HG02588 (cell line): ENCODE data around the gene MED9.
"Not testable (repeated sequence)": the region's sequence is repeated elsewhere in the genome, so short reads cannot be mapped to it uniquely, and the experiment has no call there.

Source experiments
- ATAC-seq: cut with Tn5 transposase; IDR thresholded peaks from one replicate; pipeline ENCODE4 v1.9.1; 2021; ENCODE audit warnings: mild to moderate bottlenecking, moderate library complexity; ENCODE audit not compliant: unreplicated experiment

Gene MED9

GRCh38 chr17:17454700-17455099 is 22.1 kb upstream of the MED9 start:
- ATAC-seq, result not testable (repeated sequence)

- ATAC-seq, result no peak
These were observed 21.6 kb upstream of the MED9 start for GRCh38 chr17:17455173-17455572.

GRCh38 chr17:17456251-17456650 is 20.5 kb upstream of the MED9 start:
- ATAC-seq, result no peak

GRCh38 chr17:17457680-17458079 is 19.1 kb upstream of the MED9 start:
- ATAC-seq, result no peak

GRCh38 chr17:17460038-17460437 is 16.8 kb upstream of the MED9 start:
- ATAC-seq, result no peak

- ATAC-seq, result no peak
These were observed 14.6 kb upstream of the MED9 start for GRCh38 chr17:17462048-17462824.

GRCh38 chr17:17463821-17464220 is 13.0 kb upstream of the MED9 start:
- no peak for ATAC-seq

- not testable (repeated sequence) for ATAC-seq
These were observed 10.9 kb upstream of the MED9 start for GRCh38 chr17:17465878-17466277.

- ATAC-seq, result no peak
These were observed 10.3 kb upstream of the MED9 start for GRCh38 chr17:17466511-17466910.

GRCh38 chr17:17467016-17467415 is 9.8 kb upstream of the MED9 start:
- ATAC-seq, result no peak

- no peak for ATAC-seq
These were observed 9.1 kb upstream of the MED9 start for GRCh38 chr17:17467720-17468119.

- ATAC-seq, result no peak
These were observed 8.4 kb upstream of the MED9 start for GRCh38 chr17:17468217-17469010.

GRCh38 chr17:17469358-17469757 is 7.4 kb upstream of the MED9 start:
- no peak for ATAC-seq

GRCh38 chr17:17469996-17470395 is 6.8 kb upstream of the MED9 start:
- no peak for ATAC-seq

GRCh38 chr17:17472333-17472920 is 4.4 kb upstream of the MED9 start:
- ATAC-seq, result no peak

GRCh38 chr17:17474341-17474740 is 2.5 kb upstream of the MED9 start:
- ATAC-seq, result no peak

- no peak for ATAC-seq
These were observed 2.4 kb downstream of the MED9 start for GRCh38 chr17:17479209-17479608.

GRCh38 chr17:17480593-17481148 is 3.9 kb downstream of the MED9 start:
- ATAC-seq, result no peak

- ATAC-seq, result no peak
These were observed 5.1 kb downstream of the MED9 start for GRCh38 chr17:17481860-17482259.

GRCh38 chr17:17484451-17484899 is 7.7 kb downstream of the MED9 start:
- ATAC-seq, result no peak

GRCh38 chr17:17485420-17485819 is 8.6 kb downstream of the MED9 start:
- ATAC-seq, result no peak
